AG09309 (cell line): ENCODE measurements around the gene ELOVL5.

Experiments
- DNase-seq: peaks from one replicate; pipeline ENCODE4 v3.0.0-alpha.2; 2010; ENCODE audit warnings: low read depth
- H3K4me3 ChIP-seq: 2 replicates; pipeline ENCODE4 v1.5.1; 2011; ENCODE audit warnings: mild to moderate bottlenecking, low read depth, low read length, moderate library complexity; ENCODE audit not compliant: control insufficient read depth
- CTCF ChIP-seq: IDR thresholded peaks from 2 replicates; pipeline ENCODE4 v1.5.1; 2011; ENCODE audit warnings: mild to moderate bottlenecking, low read depth, low read length, inconsistent platforms; ENCODE audit not compliant: insufficient read depth, control insufficient read depth; ENCODE audit errors: missing control alignments

The ELOVL5 gene

DNA sequence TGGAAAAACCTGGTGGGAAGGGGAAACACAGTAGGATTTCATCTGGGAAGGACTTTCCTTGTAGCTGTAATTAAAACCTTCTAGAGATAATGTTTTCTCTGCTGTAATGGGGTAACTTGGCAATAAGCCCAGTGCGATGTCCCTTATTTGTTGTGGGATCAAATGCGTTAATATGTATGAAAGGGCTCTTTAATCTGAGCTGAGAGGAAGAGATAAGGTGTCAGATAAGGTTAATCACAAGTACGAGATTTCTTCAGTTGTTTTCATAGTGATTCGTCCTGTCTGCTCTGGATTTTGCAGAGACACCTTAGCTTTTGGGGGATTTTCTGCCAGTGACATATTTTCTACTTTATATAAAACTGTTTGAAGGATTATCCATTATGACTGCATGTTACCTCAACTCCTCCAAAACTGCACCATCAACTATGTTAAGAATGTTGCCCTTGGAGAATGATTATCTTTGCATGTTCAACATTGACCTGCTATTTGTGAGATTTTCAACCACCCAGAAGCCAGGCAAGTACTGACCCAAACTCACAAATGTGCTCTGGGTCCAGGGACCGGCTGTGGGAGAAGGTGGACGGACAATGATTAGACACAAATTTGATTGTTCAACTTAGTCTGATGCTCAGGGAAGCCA is 21.2 kb upstream of the ELOVL5 start:
- DNase-seq, result no peak
- TF ChIP-seq CTCF, result no peak
- no peak overlapping the region for H3K4me3 ChIP-seq

GRCh38 chr6:53369051-53369450 is 20.3 kb upstream of the ELOVL5 start:
- no peak for TF ChIP-seq CTCF
- H3K4me3 ChIP-seq, result no peak overlapping the region
- no peak for DNase-seq

- no peak for DNase-seq
- H3K4me3 ChIP-seq, result no peak overlapping the region
- no peak for TF ChIP-seq CTCF
Measured at GRCh38 chr6:53366128-53366641, 17.4 kb upstream of the ELOVL5 start.

- DNase-seq, result no peak
- no peak for TF ChIP-seq CTCF
- H3K4me3 ChIP-seq, result no peak overlapping the region
Measured at GRCh38 chr6:53363341-53364079, 14.8 kb upstream of the ELOVL5 start.

GRCh38 chr6:53361549-53362031 is 12.8 kb upstream of the ELOVL5 start:
- H3K4me3 ChIP-seq, result no peak overlapping the region
- no peak for DNase-seq
- no peak for TF ChIP-seq CTCF

GRCh38 chr6:53360093-53360912 is 11.6 kb upstream of the ELOVL5 start:
- H3K4me3 ChIP-seq, result peak overlapping the region; percentile 48
- no peak for DNase-seq
- TF ChIP-seq CTCF, result no peak
